ENCODE results near the gene BRME1. TPM values are rescaled to one million over a fixed set of nuclear protein-coding genes. Genes with fewer than 3 reads are reported as not detected.
"Not testable (repeated sequence)": the region's sequence is repeated elsewhere in the genome, so short reads cannot be mapped to it uniquely, and the experiment has no call there.

The BRME1 gene
- total RNA-seq, 5 donors from 2014 or later (not counting 1 experiment from before 2014, with no cell fraction given) = 1.3 to 3.6 (median 1.7) TPM

GRCh38 chr19:13859361-13859880, 46.5 kb downstream of the BRME1 start:
- POLR2A ChIA-PET = interaction anchor here in 1 of 2 donors (0.6 kb wide), 1 partner anchor 22 kb away, joined by 4 read pairs; no protein-coding TSS in a partner anchor
- H3K27ac ChIP-seq (ENCODE audit: low read length) = no peak overlapping the region
- Mint-ChIP-seq H3K27ac (peak overlapping the region in 1 of 2 donors; percentile 1), H3K4me3 (no peak overlapping the region), H3K9me3 (no peaks in the 10 kb centered on the region), H3K4me1 (peaks cover 30 to 36% (median 33%) of the 10 kb centered on the region in 3 donors), H3K36me3 (no peaks in the 10 kb centered on the region), H3K27me3 (peaks cover 6 to 10% of the 10 kb centered on the region in 2 donors)
- no peaks in the 10 kb centered on the region for H3K9me3 ChIP-seq
- CTCF ChIA-PET = no interaction called here
- ATAC-seq (replicated peaks in 1 of 4) (no peak), DNase-seq (no peak)
- peaks cover 0 to 12% of the 10 kb centered on the region in 2 experiments for H3K27me3 ChIP-seq (replicated peaks in 1 of 2; ENCODE audit: control insufficient read depth in 2 of 2, extremely low read depth in 1 of 2, insufficient read depth in 2 of 2, low read length in 1 of 2)
- 94% methylated on average over 3 of the region's 3 CpGs for WGBS (ENCODE audit: insufficient coverage)
- peaks cover 0 to 30% of the 10 kb centered on the region in 2 experiments for H3K4me1 ChIP-seq (ENCODE audit: control insufficient read depth in 1 of 2, extremely low read depth in 1 of 2, insufficient read depth in 2 of 2, low read length in 2 of 2)
- no peaks in the 10 kb centered on the region for H3K36me3 ChIP-seq (ENCODE audit: control insufficient read depth in 2 of 2, extremely low read depth in 1 of 2, insufficient read depth in 1 of 2, low read length in 1 of 2)
- H3K4me3 ChIP-seq (ENCODE audit: control insufficient read depth in 1 of 2, extremely low read depth in 1 of 2, low read length in 1 of 2) = no peak overlapping the region

- no peak overlapping the region for H3K4me3 Mint-ChIP-seq
- no peaks in the 10 kb centered on the region for H3K9me3 Mint-ChIP-seq
Measured at GRCh38 chr19:13856497-13856896, 49.4 kb downstream of the BRME1 start.

GRCh38 chr19:13852171-13852707, 53.7 kb downstream of the BRME1 start:
- not testable (repeated sequence) for H3K9me3 Mint-ChIP-seq; H3K27me3 Mint-ChIP-seq; H3K4me3 ChIP-seq (ENCODE audit: control insufficient read depth in 1 of 2, extremely low read depth in 1 of 2, low read length in 1 of 2); DNase-seq; ATAC-seq (replicated peaks in 1 of 4); H3K9me3 ChIP-seq; H3K4me3 Mint-ChIP-seq; H3K27me3 ChIP-seq (replicated peaks in 1 of 2; ENCODE audit: control insufficient read depth in 2 of 2, extremely low read depth in 1 of 2, insufficient read depth in 2 of 2, low read length in 1 of 2); H3K27ac ChIP-seq (ENCODE audit: low read length); H3K36me3 ChIP-seq (ENCODE audit: control insufficient read depth in 2 of 2, extremely low read depth in 1 of 2, insufficient read depth in 1 of 2, low read length in 1 of 2); H3K36me3 Mint-ChIP-seq
- Mint-ChIP-seq H3K4me1 (peaks cover 10 to 28% (median 25%) of the 10 kb centered on the region in 3 donors), H3K27ac (peak overlapping the region in 1 of 2 donors; percentile 36)
- ChIA-PET POLR2A (interaction anchor here (0.6 to 0.8 kb wide), 5 partner anchors 11 to 92 kb away, joined by 3 to 5 read pairs (median 3); no protein-coding TSS in a partner anchor), CTCF (interaction anchor here (0.7 to 2.1 kb wide), 2 partner anchors 10 to 16 kb away, joined by 3 to 4 read pairs; no protein-coding TSS in a partner anchor)
- H3K4me1 ChIP-seq (ENCODE audit: control insufficient read depth in 1 of 2, extremely low read depth in 1 of 2, insufficient read depth in 2 of 2, low read length in 2 of 2) = peaks cover 2 to 40% of the 10 kb centered on the region in 2 experiments
- WGBS (ENCODE audit: insufficient coverage) = 100% methylated on average over 6 of the region's 12 CpGs

More at GRCh38 chr19:13856497-13856896, 49.4 kb downstream of the BRME1 start:
- WGBS (ENCODE audit: insufficient coverage) = 83% methylated on average over 1 of the region's 2 CpGs
- H3K36me3 ChIP-seq (ENCODE audit: control insufficient read depth in 2 of 2, extremely low read depth in 1 of 2, insufficient read depth in 1 of 2, low read length in 1 of 2) = no peaks in the 10 kb centered on the region
- DNase-seq = no peak
- H3K9me3 ChIP-seq = no peaks in the 10 kb centered on the region
- no peaks in the 10 kb centered on the region for H3K27me3 Mint-ChIP-seq
- no peaks in the 10 kb centered on the region for H3K36me3 Mint-ChIP-seq
- H3K27me3 ChIP-seq (replicated peaks in 1 of 2; ENCODE audit: control insufficient read depth in 2 of 2, extremely low read depth in 1 of 2, insufficient read depth in 2 of 2, low read length in 1 of 2) = no peaks in the 10 kb centered on the region
- peaks cover 0 to 10% of the 10 kb centered on the region in 2 experiments for H3K4me1 ChIP-seq (ENCODE audit: control insufficient read depth in 1 of 2, extremely low read depth in 1 of 2, insufficient read depth in 2 of 2, low read length in 2 of 2)
- ChIA-PET POLR2A (no interaction called here), CTCF (interaction anchor here in 1 of 2 donors (0.5 to 0.8 kb wide), 2 partner anchors 56 to 258 kb away, joined by 6 read pairs; no protein-coding TSS in a partner anchor)
- ATAC-seq (replicated peaks in 1 of 4) = no peak
- no peak overlapping the region for H3K27ac Mint-ChIP-seq
- H3K4me1 Mint-ChIP-seq = peaks cover 13 to 16% (median 15%) of the 10 kb centered on the region in 3 donors
- H3K4me3 ChIP-seq (ENCODE audit: control insufficient read depth in 1 of 2, extremely low read depth in 1 of 2, low read length in 1 of 2) = no peak overlapping the region
- H3K27ac ChIP-seq (ENCODE audit: low read length) = no peak overlapping the region

- Histone ChIP-seq H3K4me1 (ENCODE audit: control insufficient read depth in 1 of 2, extremely low read depth in 1 of 2, insufficient read depth in 2 of 2, low read length in 2 of 2) (peaks cover 4 to 45% of the 10 kb centered on the region in 2 experiments), H3K27ac (ENCODE audit: low read length) (peak overlapping the region; percentile 97)
- not testable (repeated sequence) for H3K4me3 ChIP-seq (ENCODE audit: control insufficient read depth in 1 of 2, extremely low read depth in 1 of 2, low read length in 1 of 2); H3K27me3 Mint-ChIP-seq; H3K4me3 Mint-ChIP-seq; H3K36me3 Mint-ChIP-seq; H3K27me3 ChIP-seq (replicated peaks in 1 of 2; ENCODE audit: control insufficient read depth in 2 of 2, extremely low read depth in 1 of 2, insufficient read depth in 2 of 2, low read length in 1 of 2); H3K9me3 ChIP-seq; H3K36me3 ChIP-seq (ENCODE audit: control insufficient read depth in 2 of 2, extremely low read depth in 1 of 2, insufficient read depth in 1 of 2, low read length in 1 of 2); ATAC-seq (replicated peaks in 1 of 4); DNase-seq; H3K9me3 Mint-ChIP-seq
- no CpG with 5 or more reads among the region's 5 CpGs for WGBS (ENCODE audit: insufficient coverage)
- ChIA-PET CTCF (interaction anchor here in 1 of 2 donors (2.1 kb wide), 1 partner anchor 10 kb away, joined by 4 read pairs; no protein-coding TSS in a partner anchor), POLR2A (interaction anchor here (0.6 to 0.7 kb wide), 3 partner anchors 12 to 91 kb away, joined by 3 to 4 read pairs (median 3); no protein-coding TSS in a partner anchor)
- H3K4me1 Mint-ChIP-seq = peaks cover 12 to 30% (median 27%) of the 10 kb centered on the region in 3 donors
- peak overlapping the region in 1 of 2 donors; percentile 43 for H3K27ac Mint-ChIP-seq
Measured at GRCh38 chr19:13851734-13852114, 54.2 kb downstream of the BRME1 start.

- peak in 12 of 35 experiments; percentile 28 to 78 (median 48) for DNase-seq
- H3K4me1 Mint-ChIP-seq = peaks cover 18 to 36% (median 33%) of the 10 kb centered on the region in 3 donors
- H3K4me3 ChIP-seq (ENCODE audit: control insufficient read depth in 1 of 2, extremely low read depth in 1 of 2, low read length in 1 of 2) = peak overlapping the region in 1 of 2 donors; percentile 30
- H3K36me3 Mint-ChIP-seq = no peaks in the 10 kb centered on the region
- no peaks in the 10 kb centered on the region for H3K9me3 ChIP-seq
- CTCF ChIA-PET = interaction anchor here in 1 of 2 donors (0.6 kb wide), 1 partner anchor 11 kb away, joined by 3 read pairs; no protein-coding TSS in a partner anchor
- H3K27me3 ChIP-seq (replicated peaks in 1 of 2; ENCODE audit: control insufficient read depth in 2 of 2, extremely low read depth in 1 of 2, insufficient read depth in 2 of 2, low read length in 1 of 2) = peaks cover 0 to 2% of the 10 kb centered on the region in 2 experiments
- ATAC-seq (replicated peaks in 1 of 4) = peak in 3 of 4 experiments; percentile 15 to 23 (median 17)
- peaks cover 4 to 51% of the 10 kb centered on the region in 2 experiments for H3K4me1 ChIP-seq (ENCODE audit: control insufficient read depth in 1 of 2, extremely low read depth in 1 of 2, insufficient read depth in 2 of 2, low read length in 2 of 2)
- H3K4me3 Mint-ChIP-seq = peak overlapping the region; percentile 42 to 80 (median 67)
- POLR2A ChIA-PET = interaction anchor here in 1 of 2 donors (0.6 kb wide), 1 partner anchor 91 kb away, joined by 3 read pairs; no protein-coding TSS in a partner anchor
- H3K27me3 Mint-ChIP-seq = no peaks in the 10 kb centered on the region
- H3K27ac ChIP-seq (ENCODE audit: low read length) = peak overlapping the region; percentile 97
- 61% methylated on average over 22 of the region's 26 CpGs for WGBS (ENCODE audit: insufficient coverage)
- H3K36me3 ChIP-seq (ENCODE audit: control insufficient read depth in 2 of 2, extremely low read depth in 1 of 2, insufficient read depth in 1 of 2, low read length in 1 of 2) = no peaks in the 10 kb centered on the region
- H3K27ac Mint-ChIP-seq = peak overlapping the region; percentile 93 to 94
- no peaks in the 10 kb centered on the region for H3K9me3 Mint-ChIP-seq
Measured at GRCh38 chr19:13850910-13851733, 54.8 kb downstream of the BRME1 start.
